ENCODE data around the gene CSMD2. TPM values are rescaled to one million over a fixed set of nuclear protein-coding genes. Genes with fewer than 3 reads are reported as not detected.

Gene CSMD2
- total RNA-seq, 1 donor from 2014 or later: 2.6 TPM

DNA sequence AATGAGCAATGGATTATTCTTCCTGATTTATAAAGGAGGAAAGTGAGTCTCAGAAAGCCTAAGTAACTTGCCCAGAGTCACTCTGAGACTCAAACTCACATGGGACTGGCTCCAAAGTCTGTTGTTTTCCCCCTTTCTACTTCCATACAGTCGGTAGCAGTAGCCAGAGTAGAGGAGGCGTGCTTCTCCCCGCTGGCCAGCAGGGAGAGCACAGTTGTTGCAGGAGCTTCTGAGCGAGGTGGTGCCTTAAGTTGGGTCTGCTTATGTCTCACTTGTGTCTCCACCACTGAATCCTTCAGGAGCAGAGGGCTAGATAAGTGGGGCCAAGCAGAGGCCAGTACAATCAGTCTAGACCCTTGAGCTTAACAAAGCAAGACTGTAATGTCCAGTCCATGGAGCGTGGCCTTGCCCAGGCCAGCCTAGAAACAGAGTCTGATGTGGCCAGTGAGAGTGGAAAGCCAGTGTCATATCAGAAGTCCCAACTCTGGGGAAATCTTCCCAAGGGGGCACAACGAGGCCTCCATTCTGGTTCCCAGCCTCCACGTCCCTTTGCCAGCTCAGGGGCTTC is 510.7 kb downstream of the CSMD2 start:
- Histone ChIP-seq H2AFZ (replicated peaks) (no peak overlapping the region), H3K4me2 (no peak overlapping the region), H3K27ac (no peak overlapping the region), H3K9me3 (ENCODE audit: low read depth) (no peaks in the 10 kb centered on the region), H3K27me3 (no peaks in the 10 kb centered on the region), H3K9ac (no peak overlapping the region), H3F3A (ENCODE audit: low read depth) (no peaks in the 10 kb centered on the region), H3K4me3 (no peak overlapping the region), H3K4me1 (no peaks in the 10 kb centered on the region), H4K20me1 (ENCODE audit: low read depth) (no peaks in the 10 kb centered on the region), H3K79me2 (ENCODE audit: low read depth) (no peaks in the 10 kb centered on the region), H3K36me3 (no peaks in the 10 kb centered on the region)
- H3K36me3 Mint-ChIP-seq: no peaks in the 10 kb centered on the region
- H3K9me3 Mint-ChIP-seq: no peaks in the 10 kb centered on the region
- H3K4me3 Mint-ChIP-seq: no peak overlapping the region
- peaks cover 3% of the 10 kb centered on the region for H3K27me3 Mint-ChIP-seq (ENCODE audit: insufficient read depth, low read depth)
- DNase-seq (ENCODE audit: low spot score): peak; percentile 63
- H3K27ac Mint-ChIP-seq: peak overlapping the region; percentile 65
- TF ChIP-seq EZH2 (IDR thresholded peaks at IDR 0.05): no peak
- TF ChIP-seq EZH2phosphoT487 (IDR thresholded peaks at IDR 0.05): no peak
- TF ChIP-seq CTCF (IDR thresholded peaks at IDR 0.05): peak; percentile 64
- no peaks in the 10 kb centered on the region for H3K4me1 Mint-ChIP-seq

DNA sequence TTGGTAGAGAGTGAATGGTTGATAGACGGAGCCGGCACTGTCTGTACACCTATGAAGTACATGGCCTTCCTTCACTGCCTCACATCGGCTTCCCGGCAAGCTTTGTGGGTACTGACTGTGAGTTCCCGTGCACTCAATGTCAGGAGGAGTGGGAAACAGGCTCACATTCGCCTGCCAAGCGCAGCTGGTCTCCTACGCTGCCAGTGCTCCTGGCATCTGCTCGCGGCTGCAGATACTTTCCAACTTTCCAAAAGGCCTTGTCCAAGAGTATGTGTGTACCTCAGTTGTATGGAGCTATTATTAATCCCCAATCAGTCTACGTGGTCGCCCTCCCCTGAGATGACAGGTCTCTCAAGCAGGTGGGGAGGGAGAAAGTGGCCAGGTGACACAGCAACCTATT is 511.8 kb downstream of the CSMD2 start:
- H3K27ac Mint-ChIP-seq: no peak overlapping the region

GRCh38 chr1:33650708-33651107 is 514.3 kb downstream of the CSMD2 start:
- no peaks in the 10 kb centered on the region for H3K36me3 Mint-ChIP-seq
- Histone ChIP-seq H3K4me3 (no peak overlapping the region), H3K27me3 (no peaks in the 10 kb centered on the region), H3K36me3 (no peaks in the 10 kb centered on the region), H3K4me2 (no peak overlapping the region), H3F3A (ENCODE audit: low read depth) (no peaks in the 10 kb centered on the region), H3K27ac (no peak overlapping the region), H3K9ac (no peak overlapping the region), H3K79me2 (ENCODE audit: low read depth) (no peaks in the 10 kb centered on the region), H3K9me3 (ENCODE audit: low read depth) (no peaks in the 10 kb centered on the region), H4K20me1 (ENCODE audit: low read depth) (no peaks in the 10 kb centered on the region), H2AFZ (replicated peaks) (no peak overlapping the region), H3K4me1 (no peaks in the 10 kb centered on the region)
- no peaks in the 10 kb centered on the region for H3K9me3 Mint-ChIP-seq
- no peaks in the 10 kb centered on the region for H3K4me1 Mint-ChIP-seq
- TF ChIP-seq EZH2phosphoT487 (IDR thresholded peaks at IDR 0.05) (no peak), CTCF (IDR thresholded peaks at IDR 0.05) (no peak), EZH2 (IDR thresholded peaks at IDR 0.05) (no peak)
- peaks cover 2% of the 10 kb centered on the region for H3K27me3 Mint-ChIP-seq (ENCODE audit: insufficient read depth, low read depth)
- H3K27ac Mint-ChIP-seq: no peak overlapping the region
- no peak overlapping the region for H3K4me3 Mint-ChIP-seq
- no peak for DNase-seq (ENCODE audit: low spot score)

More for the DNA sequence above, 511.8 kb downstream of the CSMD2 start:
- Histone ChIP-seq H3K4me3 (no peak overlapping the region), H3F3A (ENCODE audit: low read depth) (no peaks in the 10 kb centered on the region), H3K36me3 (no peaks in the 10 kb centered on the region), H3K4me1 (no peaks in the 10 kb centered on the region), H3K79me2 (ENCODE audit: low read depth) (no peaks in the 10 kb centered on the region), H3K27ac (no peak overlapping the region), H3K4me2 (no peak overlapping the region), H3K9ac (no peak overlapping the region), H4K20me1 (ENCODE audit: low read depth) (no peaks in the 10 kb centered on the region), H3K9me3 (ENCODE audit: low read depth) (no peaks in the 10 kb centered on the region), H2AFZ (replicated peaks) (no peak overlapping the region), H3K27me3 (no peaks in the 10 kb centered on the region)
- Mint-ChIP-seq H3K36me3 (no peaks in the 10 kb centered on the region), H3K9me3 (no peaks in the 10 kb centered on the region), H3K27me3 (ENCODE audit: insufficient read depth, low read depth) (peaks cover 3% of the 10 kb centered on the region), H3K4me1 (no peaks in the 10 kb centered on the region), H3K4me3 (no peak overlapping the region)
- TF ChIP-seq EZH2 (IDR thresholded peaks at IDR 0.05) (no peak), CTCF (IDR thresholded peaks at IDR 0.05) (no peak)
- DNase-seq (ENCODE audit: low spot score): no peak

Data from neural progenitor cell (in vitro differentiated cells).